ENCODE data around the gene ATG9B.
A peak's percentile ranks its signal among the peaks of the same experiment; 100 is the strongest.

DNA sequence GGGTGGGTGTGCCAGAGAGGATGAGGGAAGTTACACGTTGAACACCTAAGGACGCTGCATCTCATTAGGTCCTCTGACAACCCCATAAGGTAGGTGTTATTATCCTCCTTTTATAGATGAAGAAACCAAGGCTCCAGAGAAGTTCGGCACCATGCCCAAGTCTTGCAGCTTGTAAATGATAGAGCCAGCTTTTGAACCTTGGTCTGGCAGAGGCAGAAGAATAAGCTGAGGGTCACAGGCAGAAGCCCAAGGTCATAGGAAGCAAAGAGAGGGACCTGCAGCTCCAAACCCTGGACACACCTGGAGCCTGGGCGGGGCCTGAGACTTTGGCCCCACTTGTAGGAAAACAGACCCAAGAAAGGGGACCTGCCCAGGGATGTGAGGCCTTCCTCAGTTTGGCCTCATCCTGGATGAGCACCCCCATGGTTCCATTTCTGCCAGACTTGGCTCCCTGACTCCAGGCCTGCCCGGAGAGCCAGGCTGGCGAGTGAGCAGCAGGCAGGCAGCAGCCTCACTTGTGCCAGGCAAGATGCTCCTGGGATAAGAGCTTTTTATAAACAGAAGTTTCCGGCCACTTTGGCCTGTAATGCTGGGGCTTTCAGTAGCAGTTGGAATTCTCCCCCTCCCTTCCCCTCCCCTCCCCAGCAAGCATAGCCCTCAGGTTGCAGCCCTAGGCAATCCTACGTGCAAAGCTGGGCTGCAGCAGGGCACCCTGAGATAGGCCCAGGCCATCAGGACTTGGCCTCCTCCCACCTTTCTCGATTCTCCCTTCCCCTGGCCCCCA, 48.6 kb downstream of the ATG9B start:
- no peak for TF ChIP-seq NRF1 (IDR thresholded peaks at IDR 0.05; ENCODE audit: low read depth, low read length)
- TF ChIP-seq, protein P1, sequence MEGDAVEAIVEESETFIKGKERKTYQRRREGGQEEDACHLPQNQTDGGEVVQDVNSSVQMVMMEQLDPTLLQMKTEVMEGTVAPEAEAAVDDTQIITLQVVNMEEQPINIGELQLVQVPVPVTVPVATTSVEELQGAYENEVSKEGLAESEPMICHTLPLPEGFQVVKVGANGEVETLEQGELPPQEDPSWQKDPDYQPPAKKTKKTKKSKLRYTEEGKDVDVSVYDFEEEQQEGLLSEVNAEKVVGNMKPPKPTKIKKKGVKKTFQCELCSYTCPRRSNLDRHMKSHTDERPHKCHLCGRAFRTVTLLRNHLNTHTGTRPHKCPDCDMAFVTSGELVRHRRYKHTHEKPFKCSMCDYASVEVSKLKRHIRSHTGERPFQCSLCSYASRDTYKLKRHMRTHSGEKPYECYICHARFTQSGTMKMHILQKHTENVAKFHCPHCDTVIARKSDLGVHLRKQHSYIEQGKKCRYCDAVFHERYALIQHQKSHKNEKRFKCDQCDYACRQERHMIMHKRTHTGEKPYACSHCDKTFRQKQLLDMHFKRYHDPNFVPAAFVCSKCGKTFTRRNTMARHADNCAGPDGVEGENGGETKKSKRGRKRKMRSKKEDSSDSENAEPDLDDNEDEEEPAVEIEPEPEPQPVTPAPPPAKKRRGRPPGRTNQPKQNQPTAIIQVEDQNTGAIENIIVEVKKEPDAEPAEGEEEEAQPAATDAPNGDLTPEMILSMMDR (IDR thresholded peaks at IDR 0.05): no peak
- peak; percentile 79 for TF ChIP-seq MXI1 (IDR thresholded peaks at IDR 0.05; ENCODE audit: low read depth, low read length)
